B cell (primary cell): ENCODE results near the gene TUT4. TPM values are rescaled to one million over a fixed set of nuclear protein-coding genes. Genes with fewer than 3 reads are reported as not detected.

Experiments
- ATAC-seq: fragments of 200-7000 bp; cut with Tn5 transposase; one replicate; pipeline ENCODE4 v1.10.0; 2021; ENCODE audit warnings: low read depth, mild to moderate bottlenecking, moderate number of reproducible peaks, moderate library complexity
- CTCF ChIA-PET: fragments of 350-600 bp; sonication (Branson Sonifier 250); formaldehyde crosslinking; loops from one replicate; lab custom pipeline; 2021; ENCODE audit warnings: antibody characterized with exemption, inconsistent platforms; lab: Charles Lee
- POLR2A ChIA-PET: fragments of 350-600 bp; sonication (Branson Sonifier 250); formaldehyde crosslinking; loops from one replicate; lab custom pipeline; 2021; ENCODE audit warnings: antibody characterized with exemption; lab: Charles Lee
- DNase-seq: peaks from one replicate; pipeline ENCODE4 v3.0.0; 2013
- H2AFZ ChIP-seq: 2 replicates; pipeline ENCODE4 v1.6.1; 2012; ENCODE audit warnings: mild to moderate bottlenecking, low read depth, low read length; ENCODE audit not compliant: insufficient read depth, poor library complexity, severe bottlenecking
- H3K27ac ChIP-seq, 2 donors: 1 replicate in 1 of 2; 2 replicates in 1 of 2; pipeline ENCODE4 v1.5.1; 2012 to 2013; ENCODE audit warnings: low read length in 2 of 2, mild to moderate bottlenecking in 2 of 2, moderate library complexity in 1 of 2
- H3K27me3 ChIP-seq, 4 experiments: fragments of 200-600 bp in 1 of 4; sonication (generic) in 1 of 4; replicated peaks in 1 of 4; 1 replicate in 2 of 4; 2 replicates in 2 of 4; pipeline versions ENCODE4 v1.6.1 to v1.7.0; 2013 to 2016; ENCODE audit warnings: low read length in 3 of 4, mild to moderate bottlenecking in 2 of 4, mixed read lengths in 1 of 4, moderate library complexity in 1 of 4; ENCODE audit not compliant: insufficient read depth in 4 of 4, control insufficient read depth in 3 of 4; ENCODE audit errors: control extremely low read depth in 1 of 4
- H3K36me3 ChIP-seq, 2 experiments: replicated peaks in 1 of 2; 1 replicate in 1 of 2; 2 replicates in 1 of 2; pipeline versions ENCODE4 v1.6.1 to v1.7.1; 2013; ENCODE audit warnings: low read length in 1 of 2; ENCODE audit not compliant: insufficient read depth in 2 of 2, control insufficient read depth in 1 of 2; ENCODE audit errors: control extremely low read depth in 1 of 2, extremely low read depth in 1 of 2
- H3K4me1 ChIP-seq, 2 donors: fragments of 200-600 bp in 1 of 2; sonication (generic) in 1 of 2; 1 replicate in 1 of 2; 2 replicates in 1 of 2; pipeline versions ENCODE4 v1.5.1 to v1.6.1; 2013 to 2017; ENCODE audit warnings: low read length in 2 of 2; ENCODE audit not compliant: control insufficient read depth in 2 of 2, insufficient read depth in 2 of 2
- H3K4me2 ChIP-seq: replicated peaks from 2 replicates; pipeline ENCODE3; 2012; ENCODE audit warnings: mild to moderate bottlenecking, low read depth, low read length; ENCODE audit not compliant: poor library complexity, severe bottlenecking
- H3K4me3 ChIP-seq, 5 experiments: fragments of 200-600 bp in 1 of 5; sonication (generic) in 1 of 5; 1 replicate in 3 of 5; 2 replicates in 2 of 5; pipeline versions ENCODE4 v1.5.1 to v1.7.0; 2011 to 2016; ENCODE audit warnings: low read length in 4 of 5, mild to moderate bottlenecking in 4 of 5, low read depth in 2 of 5, control low read depth in 1 of 5, moderate library complexity in 1 of 5; ENCODE audit not compliant: insufficient read depth in 1 of 5; ENCODE audit errors: control extremely low read depth in 1 of 5, extremely low read depth in 1 of 5
- H3K79me2 ChIP-seq: fragments of 200-600 bp; sonication (generic); one replicate; pipeline ENCODE4 v1.6.0; 2016; ENCODE audit warnings: low read length; ENCODE audit not compliant: control insufficient read depth, insufficient read depth
- H3K9ac ChIP-seq: fragments of 200-600 bp; sonication (generic); 2 replicates; pipeline ENCODE4 v1.6.1; 2017; ENCODE audit warnings: mild to moderate bottlenecking, low read length, moderate library complexity
- H3K9me3 ChIP-seq, 3 donors: one replicate each; pipeline versions ENCODE4 v1.6.1 to v1.7.1; 2013; ENCODE audit warnings: low read length in 2 of 3; ENCODE audit not compliant: control insufficient read depth in 2 of 3, insufficient read depth in 1 of 3; ENCODE audit errors: control extremely low read depth in 1 of 3
- H4K20me1 ChIP-seq: 2 replicates; pipeline ENCODE4 v1.6.0; 2012; ENCODE audit warnings: mild to moderate bottlenecking, low read length; ENCODE audit not compliant: insufficient read depth, control insufficient read depth, poor library complexity, severe bottlenecking
- H3K27ac Mint-ChIP-seq: one replicate; pipeline ENCODE4 v1.8.0; 2021; ENCODE audit warnings: mixed read lengths
- H3K27me3 Mint-ChIP-seq: one replicate; pipeline ENCODE4 v1.8.0; 2021; ENCODE audit warnings: mixed read lengths
- H3K4me1 Mint-ChIP-seq: one replicate; pipeline ENCODE4 v1.8.0; 2021; ENCODE audit warnings: mixed read lengths
- H3K4me3 Mint-ChIP-seq: one replicate; pipeline ENCODE4 v1.8.0; 2021; ENCODE audit warnings: mixed read lengths
- H3K9me3 Mint-ChIP-seq: one replicate; pipeline ENCODE4 v1.8.0; 2022; ENCODE audit warnings: mixed read lengths; ENCODE audit not compliant: insufficient read depth
- EZH2 ChIP-seq: IDR thresholded peaks from 2 replicates; pipeline ENCODE4 v1.6.1; 2012; ENCODE audit warnings: borderline replicate concordance, low read depth, mild to moderate bottlenecking, moderate library complexity, low read length; ENCODE audit not compliant: insufficient read depth, poor library complexity, severe bottlenecking
- WGBS: methylation state at CpG from one replicate; pipeline ENCODE4 v1.1.5; 2013; ENCODE audit warnings: missing lambda C conversion rate; ENCODE audit not compliant: insufficient coverage; 5-methylcytosine and 5-hydroxymethylcytosine counted together
- intact Hi-C: fragments of 100-400 bp; cut with micrococcal nuclease; formaldehyde crosslinking; loops from one replicate; pipeline ENCODE4 v1.10.0; 2022
- polyA plus RNA-seq: library from polyadenylated mRNA; depleted of rRNA; stranded (reverse); fragments of >200 nt; gene quantifications from 2 replicates; pipeline ENCODE4 v1.2.3, GENCODE V29; 2012
- total RNA-seq, 2 donors: library from RNA; stranded (reverse); fragments of 120-200 nt in 1 of 2; gene quantifications; 1 replicate in 1 of 2; 2 replicates in 1 of 2; pipeline versions ENCODE4 v1.2.3 to v1.2.4, GENCODE V29; 2013 to 2022
- TF ChIP-seq, protein P1 (sequence below): fragments of 200-600 bp; IDR thresholded peaks from one replicate; pipeline ENCODE4 v1.8.0; 2022; ENCODE audit warnings: antibody characterized with exemption, mild to moderate bottlenecking

The TUT4 gene
- total and polyA plus RNA-seq, 2 donors (not counting 1 experiment from before 2014, with no cell fraction given) = 76.6 to 248 TPM

DNA sequence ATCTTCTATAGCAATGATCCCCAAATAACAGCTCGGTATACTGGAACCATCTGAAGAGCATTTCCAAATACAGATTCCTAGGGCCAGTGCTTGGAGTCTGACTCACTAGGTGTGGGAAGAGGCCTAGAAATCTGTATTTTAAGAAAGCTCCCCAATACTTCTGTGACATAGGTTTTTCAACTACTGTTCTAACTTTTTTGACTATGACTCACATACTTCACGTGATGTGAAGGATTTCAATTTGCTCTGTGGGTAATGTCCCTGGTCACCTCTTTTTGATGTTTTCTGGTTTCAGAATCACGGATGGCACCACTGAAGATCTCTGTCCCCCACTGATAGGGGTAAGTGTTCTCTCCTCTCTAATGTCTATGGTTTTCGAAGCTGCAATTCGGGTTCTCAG is 159.7 kb downstream of the TUT4 start:
- no peaks in the 10 kb centered on the region for H3K9me3 Mint-ChIP-seq
- CTCF ChIA-PET = no interaction called here
- H3K4me1 Mint-ChIP-seq = no peaks in the 10 kb centered on the region
- Histone ChIP-seq H3K27ac (no peak overlapping the region), H3K4me1 (no peaks in the 10 kb centered on the region), H4K20me1 (no peaks in the 10 kb centered on the region), H3K4me3 (no peak overlapping the region), H3K36me3 (no peaks in the 10 kb centered on the region), H3K9ac (no peak overlapping the region), H3K27me3 (no peaks in the 10 kb centered on the region), H3K9me3 (no peaks in the 10 kb centered on the region), H3K79me2 (no peaks in the 10 kb centered on the region), H2AFZ (no peak overlapping the region), H3K4me2 (no peak overlapping the region)
- ATAC-seq = no peak
- H3K27ac Mint-ChIP-seq = no peak overlapping the region
- intact Hi-C loops = no loop called here
- no peak for DNase-seq
- no peaks in the 10 kb centered on the region for H3K27me3 Mint-ChIP-seq
- POLR2A ChIA-PET = no interaction called here
- TF ChIP-seq, protein P1, sequence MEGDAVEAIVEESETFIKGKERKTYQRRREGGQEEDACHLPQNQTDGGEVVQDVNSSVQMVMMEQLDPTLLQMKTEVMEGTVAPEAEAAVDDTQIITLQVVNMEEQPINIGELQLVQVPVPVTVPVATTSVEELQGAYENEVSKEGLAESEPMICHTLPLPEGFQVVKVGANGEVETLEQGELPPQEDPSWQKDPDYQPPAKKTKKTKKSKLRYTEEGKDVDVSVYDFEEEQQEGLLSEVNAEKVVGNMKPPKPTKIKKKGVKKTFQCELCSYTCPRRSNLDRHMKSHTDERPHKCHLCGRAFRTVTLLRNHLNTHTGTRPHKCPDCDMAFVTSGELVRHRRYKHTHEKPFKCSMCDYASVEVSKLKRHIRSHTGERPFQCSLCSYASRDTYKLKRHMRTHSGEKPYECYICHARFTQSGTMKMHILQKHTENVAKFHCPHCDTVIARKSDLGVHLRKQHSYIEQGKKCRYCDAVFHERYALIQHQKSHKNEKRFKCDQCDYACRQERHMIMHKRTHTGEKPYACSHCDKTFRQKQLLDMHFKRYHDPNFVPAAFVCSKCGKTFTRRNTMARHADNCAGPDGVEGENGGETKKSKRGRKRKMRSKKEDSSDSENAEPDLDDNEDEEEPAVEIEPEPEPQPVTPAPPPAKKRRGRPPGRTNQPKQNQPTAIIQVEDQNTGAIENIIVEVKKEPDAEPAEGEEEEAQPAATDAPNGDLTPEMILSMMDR = no peak
- TF ChIP-seq EZH2 = no peak
- WGBS = 95% methylated on average over 3 of the region's 5 CpGs
- no peak overlapping the region for H3K4me3 Mint-ChIP-seq

DNA sequence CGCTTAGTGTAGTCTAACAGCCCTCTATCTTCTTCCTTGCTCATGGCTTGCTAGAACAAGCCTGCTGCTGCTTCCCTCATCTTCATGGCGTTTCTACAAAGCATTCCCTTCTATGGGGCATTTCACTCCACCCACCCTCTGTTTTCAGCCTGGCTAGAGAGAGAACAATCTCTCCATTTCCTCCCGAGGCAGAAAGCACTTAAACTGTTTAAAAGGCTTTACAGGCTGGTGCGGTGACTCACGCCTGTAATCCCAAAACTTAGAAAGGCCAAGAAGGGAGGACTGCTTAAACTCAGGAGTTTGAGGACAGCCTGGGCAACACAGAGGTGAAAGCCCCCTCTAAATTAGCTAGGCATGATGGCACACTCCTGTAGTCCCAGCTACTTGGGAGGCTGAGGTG is 166.4 kb downstream of the TUT4 start:
- Mint-ChIP-seq H3K4me3 (no peak overlapping the region), H3K9me3 (no peaks in the 10 kb centered on the region), H3K4me1 (no peaks in the 10 kb centered on the region), H3K27ac (no peak overlapping the region), H3K27me3 (no peaks in the 10 kb centered on the region)
- no peak overlapping the region for H3K27ac ChIP-seq
- intact Hi-C loops = no loop called here
- ATAC-seq (no peak), DNase-seq (no peak)
- H3K27me3 ChIP-seq = no peaks in the 10 kb centered on the region
- TF ChIP-seq, protein P1 = no peak
- no peak for TF ChIP-seq EZH2
- POLR2A ChIA-PET = no interaction called here
- CTCF ChIA-PET = no interaction called here
- H4K20me1 ChIP-seq = no peaks in the 10 kb centered on the region
- no peak overlapping the region for H2AFZ ChIP-seq
- 92% methylated on average over 5 of the region's 5 CpGs for WGBS
- H3K4me2 ChIP-seq = no peak overlapping the region
- H3K4me1 ChIP-seq = no peaks in the 10 kb centered on the region
- no peak overlapping the region for H3K4me3 ChIP-seq
- H3K79me2 ChIP-seq = no peaks in the 10 kb centered on the region
- H3K9me3 ChIP-seq = no peaks in the 10 kb centered on the region
- H3K36me3 ChIP-seq = no peaks in the 10 kb centered on the region
- H3K9ac ChIP-seq = no peak overlapping the region
